HL-60 (cell line): ENCODE data around the gene ARF3.
A peak's percentile ranks its signal among the peaks of the same experiment; 100 is the strongest.

Experiments used
- CTCF ChIP-seq: IDR thresholded peaks from one replicate; pipeline ENCODE4 v1.5.1; 2011; ENCODE audit warnings: low read length, control low read depth, inconsistent platforms; ENCODE audit not compliant: insufficient read depth
- POLR2AphosphoS5 ChIP-seq: IDR thresholded peaks from 2 replicates; pipeline ENCODE4 v1.6.1; 2012; ENCODE audit warnings: low read depth

GRCh38 chr12:48956279-48957140 is 777 bp downstream of the ARF3 start:
- TF ChIP-seq CTCF (no peak), POLR2AphosphoS5 (0 out of 2 replicates have a peak, but pooled peaks have one; percentile 24)
